HepG2 (cell line): Measurements from ENCODE around the gene NTN5. TPM values are rescaled to one million over a fixed set of nuclear protein-coding genes. Genes with fewer than 3 reads are reported as not detected.

ENCODE experiments used
- EP300 ChIP-seq, 3 experiments: sonication (generic) in 1 of 3; formaldehyde crosslinking in 1 of 3; IDR thresholded peaks; 2 replicates each; pipeline versions ENCODE4 v1.5.1 to v1.6.1; 2011 to 2020; ENCODE audit warnings: low read depth in 2 of 3, low read length in 2 of 3, borderline replicate concordance in 1 of 3, improper control_type of control experiment in 1 of 3, mild to moderate bottlenecking in 1 of 3, missing genetic modification reagents in 1 of 3, moderate library complexity in 1 of 3
- GZF1 ChIP-seq: sonication (generic); formaldehyde crosslinking; IDR thresholded peaks from 2 replicates; pipeline ENCODE4 v1.5.1; 2020; ENCODE audit warnings: mild to moderate bottlenecking, missing genetic modification reagents
- KIAA2018 ChIP-seq: sonication (generic); formaldehyde crosslinking; IDR thresholded peaks from 2 replicates; pipeline ENCODE4 v1.5.0; 2020; ENCODE audit warnings: mild to moderate bottlenecking, missing genetic modification reagents, borderline replicate concordance
- MNT ChIP-seq: fragments of 450-650 bp; IDR thresholded peaks from 2 replicates; pipeline ENCODE4 v1.6.1; 2016
- MYPOP ChIP-seq: sonication (generic); formaldehyde crosslinking; IDR thresholded peaks from 2 replicates; pipeline ENCODE4 v1.8.1; 2023; ENCODE audit warnings: mild to moderate bottlenecking, moderate library complexity, missing genetic modification reagents
- NCOA1 ChIP-seq: sonication (generic); formaldehyde crosslinking; IDR thresholded peaks from 2 replicates; pipeline ENCODE4 v1.9.0; 2021; ENCODE audit warnings: missing genetic modification reagents
- YY1 ChIP-seq: IDR thresholded peaks from 2 replicates; pipeline ENCODE4 v1.6.1; 2011; ENCODE audit warnings: low read length, low read depth, moderate library complexity, mild to moderate bottlenecking; ENCODE audit not compliant: insufficient read depth, insufficient replicate concordance
- ZNF350 ChIP-seq: sonication (generic); formaldehyde crosslinking; IDR thresholded peaks from 2 replicates; pipeline ENCODE4 v1.4.0; 2020; ENCODE audit warnings: mild to moderate bottlenecking, low read depth, missing genetic modification reagents, borderline replicate concordance
- ZNF572 ChIP-seq: sonication (generic); formaldehyde crosslinking; IDR thresholded peaks from 2 replicates; pipeline ENCODE4 v1.5.1; 2020; ENCODE audit warnings: mild to moderate bottlenecking, missing genetic modification reagents
- ZNF660 ChIP-seq: sonication (generic); formaldehyde crosslinking; IDR thresholded peaks from 2 replicates; pipeline ENCODE4 v1.5.1; 2020; ENCODE audit warnings: mild to moderate bottlenecking, low read depth, missing genetic modification reagents, borderline replicate concordance
- ZNF724P ChIP-seq: sonication (generic); formaldehyde crosslinking; IDR thresholded peaks from 2 replicates; pipeline ENCODE4 v1.8.0; 2022; ENCODE audit warnings: missing genetic modification reagents, borderline replicate concordance
- polyA plus RNA-seq, 8 experiments: library from polyadenylated mRNA; depleted of rRNA in 3 of 8; stranded (reverse) in 7 of 8; unstranded in 1 of 8; fragments of >200 nt; fragmentation: Illumina TruSeq in 4 of 8; extraction: Trizol in 4 of 8; gene quantifications; 2 replicates each; pipeline versions ENCODE4 v1.2.1 to v1.2.3, GENCODE V29; 2011 to 2016; ENCODE audit warnings: low read depth in 4 of 8, missing spikeins in 1 of 8, mixed read lengths in 1 of 8; ENCODE audit not compliant: insufficient read depth in 1 of 8
- total RNA-seq, 5 experiments: library from RNA; depleted of rRNA; stranded (reverse); fragments of >200 nt; fragmentation: Illumina TruSeq; extraction: Trizol; gene quantifications; 2 replicates each; pipeline ENCODE4 v1.2.3, GENCODE V29; 2016; ENCODE audit warnings: low read depth in 1 of 5
- TF ChIP-seq, protein P1 (sequence below): IDR thresholded peaks from 2 replicates; pipeline ENCODE4 v1.6.1; 2016; ENCODE audit warnings: mild to moderate bottlenecking

The NTN5 gene
- total and polyA plus RNA-seq, 2 of the 13 experiments (the other 11 are each of a cell fraction or from before 2014, with no cell fraction given), result 0.05 TPM; not detected in 1

DNA sequence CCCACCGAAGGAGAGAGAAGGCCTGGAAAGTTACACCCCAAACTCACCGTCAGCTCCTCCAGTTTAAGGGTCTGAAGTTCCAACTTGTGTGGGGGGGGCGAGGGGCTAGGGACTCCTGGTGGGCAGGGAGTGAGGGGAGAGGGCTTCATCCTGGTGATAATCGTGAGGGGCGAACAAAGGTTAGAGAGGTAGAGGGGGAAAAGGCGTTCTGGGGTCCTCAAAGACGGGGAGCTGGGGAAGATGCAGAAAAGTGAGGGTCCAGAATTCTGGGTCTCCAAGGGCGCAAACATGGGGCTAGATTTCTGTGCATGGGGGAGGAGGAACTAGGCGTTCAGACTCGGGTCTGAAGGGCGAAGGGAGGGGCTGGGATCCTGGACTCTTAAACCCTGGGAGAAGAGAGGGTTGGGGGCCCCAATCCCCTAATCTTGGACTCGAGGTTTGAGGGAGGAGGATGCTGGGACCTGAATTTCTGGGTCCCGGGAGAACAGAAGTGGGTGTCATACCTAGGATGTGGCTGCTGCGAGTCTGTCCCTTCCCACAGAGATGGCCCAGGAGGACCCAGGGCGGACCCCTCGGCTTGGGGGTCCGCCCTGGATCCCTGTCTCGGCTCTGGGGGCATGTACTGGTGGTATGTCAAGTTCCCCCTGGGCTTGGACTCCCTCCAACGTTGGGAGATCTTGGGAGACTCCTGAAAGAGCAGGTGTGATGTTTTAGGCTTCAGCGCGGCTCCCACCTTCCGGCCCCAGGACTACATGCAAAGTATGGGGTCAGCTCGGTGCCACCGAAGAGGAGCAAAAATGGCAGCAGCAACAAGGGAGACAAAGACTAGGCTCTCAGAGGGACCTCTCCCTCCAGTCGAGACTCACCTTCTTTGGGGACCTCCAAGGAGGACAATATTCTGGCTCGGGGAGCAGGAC is 42.2 kb upstream of the NTN5 start (continued):
- TF ChIP-seq, protein P1, sequence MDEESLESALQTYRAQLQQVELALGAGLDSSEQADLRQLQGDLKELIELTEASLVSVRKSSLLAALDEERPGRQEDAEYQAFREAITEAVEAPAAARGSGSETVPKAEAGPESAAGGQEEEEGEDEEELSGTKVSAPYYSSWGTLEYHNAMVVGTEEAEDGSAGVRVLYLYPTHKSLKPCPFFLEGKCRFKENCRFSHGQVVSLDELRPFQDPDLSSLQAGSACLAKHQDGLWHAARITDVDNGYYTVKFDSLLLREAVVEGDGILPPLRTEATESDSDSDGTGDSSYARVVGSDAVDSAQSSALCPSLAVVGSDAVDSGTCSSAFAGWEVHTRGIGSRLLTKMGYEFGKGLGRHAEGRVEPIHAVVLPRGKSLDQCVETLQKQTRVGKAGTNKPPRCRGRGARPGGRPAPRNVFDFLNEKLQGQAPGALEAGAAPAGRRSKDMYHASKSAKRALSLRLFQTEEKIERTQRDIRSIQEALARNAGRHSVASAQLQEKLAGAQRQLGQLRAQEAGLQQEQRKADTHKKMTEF (CRISPR knock-in tag), result no peak
- TF ChIP-seq GZF1 (CRISPR knock-in tag) (no peak), MYPOP (CRISPR knock-in tag) (no peak), ZNF572 (CRISPR knock-in tag) (peak; percentile 93), YY1 (peak; percentile 43), NCOA1 (CRISPR knock-in tag) (no peak), ZNF660 (CRISPR knock-in tag) (no peak), ZNF350 (CRISPR knock-in tag) (no peak; the same call in 1 of the 2 replicates), MNT (no peak), ZNF724P (CRISPR knock-in tag) (no peak), EP300 (IDR thresholded peaks at IDR 0.05; ENCODE audit: low read depth in 2 of 2, low read length in 2 of 2) (peak in 1 of 2 experiments; percentile 5; a peak in 1 of 4 replicates), EP300 (CRISPR knock-in tag; IDR thresholded peaks at IDR 0.05; ENCODE audit: borderline replicate concordance) (no peak), KIAA2018 (no peak)
